Measurements from ENCODE around the gene KRTAP10-3.

The KRTAP10-3 gene

GRCh38 chr21:44521301-44521927, 37.2 kb downstream of the KRTAP10-3 start:
- no peak for TF ChIP-seq ZFX (IDR thresholded peaks at IDR 0.05; ENCODE audit: borderline replicate concordance)
- TF ChIP-seq, protein P1, sequence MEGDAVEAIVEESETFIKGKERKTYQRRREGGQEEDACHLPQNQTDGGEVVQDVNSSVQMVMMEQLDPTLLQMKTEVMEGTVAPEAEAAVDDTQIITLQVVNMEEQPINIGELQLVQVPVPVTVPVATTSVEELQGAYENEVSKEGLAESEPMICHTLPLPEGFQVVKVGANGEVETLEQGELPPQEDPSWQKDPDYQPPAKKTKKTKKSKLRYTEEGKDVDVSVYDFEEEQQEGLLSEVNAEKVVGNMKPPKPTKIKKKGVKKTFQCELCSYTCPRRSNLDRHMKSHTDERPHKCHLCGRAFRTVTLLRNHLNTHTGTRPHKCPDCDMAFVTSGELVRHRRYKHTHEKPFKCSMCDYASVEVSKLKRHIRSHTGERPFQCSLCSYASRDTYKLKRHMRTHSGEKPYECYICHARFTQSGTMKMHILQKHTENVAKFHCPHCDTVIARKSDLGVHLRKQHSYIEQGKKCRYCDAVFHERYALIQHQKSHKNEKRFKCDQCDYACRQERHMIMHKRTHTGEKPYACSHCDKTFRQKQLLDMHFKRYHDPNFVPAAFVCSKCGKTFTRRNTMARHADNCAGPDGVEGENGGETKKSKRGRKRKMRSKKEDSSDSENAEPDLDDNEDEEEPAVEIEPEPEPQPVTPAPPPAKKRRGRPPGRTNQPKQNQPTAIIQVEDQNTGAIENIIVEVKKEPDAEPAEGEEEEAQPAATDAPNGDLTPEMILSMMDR (IDR thresholded peaks at IDR 0.05): no peak
- no peak overlapping the region for H3K27ac ChIP-seq

GRCh38 chr21:44520326-44521300, 38.0 kb downstream of the KRTAP10-3 start:
- no peak for TF ChIP-seq ZFX (IDR thresholded peaks at IDR 0.05; ENCODE audit: borderline replicate concordance)
- TF ChIP-seq, protein P1 (IDR thresholded peaks at IDR 0.05): no peak
- H3K27ac ChIP-seq: no peak overlapping the region

GRCh38 chr21:44519346-44520325, 39.0 kb downstream of the KRTAP10-3 start:
- no peak for TF ChIP-seq ZFX (IDR thresholded peaks at IDR 0.05; ENCODE audit: borderline replicate concordance)
- TF ChIP-seq, protein P1 (IDR thresholded peaks at IDR 0.05): no peak

DNA sequence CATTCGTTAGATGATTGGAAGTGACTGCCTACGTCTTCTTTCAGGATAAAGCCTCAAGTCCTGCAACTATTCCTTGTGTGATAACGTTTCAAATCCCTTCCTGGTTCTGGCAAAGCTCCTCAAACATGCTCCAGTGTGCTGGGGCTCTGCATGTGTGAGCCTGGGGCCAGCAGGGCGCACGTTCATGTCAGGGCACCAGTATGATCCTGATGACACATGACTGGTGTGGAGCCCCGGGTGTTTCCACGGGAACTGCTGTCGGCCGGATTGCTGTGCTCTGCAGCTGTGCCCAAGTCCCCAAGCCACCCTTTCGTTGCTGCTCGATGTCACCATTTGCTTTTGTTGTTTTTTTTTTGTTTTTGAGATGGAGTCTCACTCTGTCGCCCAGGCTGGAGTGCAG, 39.9 kb downstream of the KRTAP10-3 start:
- no peak overlapping the region for H3K27ac ChIP-seq
- TF ChIP-seq, protein P1 (IDR thresholded peaks at IDR 0.05): no peak

More at GRCh38 chr21:44519346-44520325, 39.0 kb downstream of the KRTAP10-3 start:
- H3K27ac ChIP-seq: no peak overlapping the region

DNA sequence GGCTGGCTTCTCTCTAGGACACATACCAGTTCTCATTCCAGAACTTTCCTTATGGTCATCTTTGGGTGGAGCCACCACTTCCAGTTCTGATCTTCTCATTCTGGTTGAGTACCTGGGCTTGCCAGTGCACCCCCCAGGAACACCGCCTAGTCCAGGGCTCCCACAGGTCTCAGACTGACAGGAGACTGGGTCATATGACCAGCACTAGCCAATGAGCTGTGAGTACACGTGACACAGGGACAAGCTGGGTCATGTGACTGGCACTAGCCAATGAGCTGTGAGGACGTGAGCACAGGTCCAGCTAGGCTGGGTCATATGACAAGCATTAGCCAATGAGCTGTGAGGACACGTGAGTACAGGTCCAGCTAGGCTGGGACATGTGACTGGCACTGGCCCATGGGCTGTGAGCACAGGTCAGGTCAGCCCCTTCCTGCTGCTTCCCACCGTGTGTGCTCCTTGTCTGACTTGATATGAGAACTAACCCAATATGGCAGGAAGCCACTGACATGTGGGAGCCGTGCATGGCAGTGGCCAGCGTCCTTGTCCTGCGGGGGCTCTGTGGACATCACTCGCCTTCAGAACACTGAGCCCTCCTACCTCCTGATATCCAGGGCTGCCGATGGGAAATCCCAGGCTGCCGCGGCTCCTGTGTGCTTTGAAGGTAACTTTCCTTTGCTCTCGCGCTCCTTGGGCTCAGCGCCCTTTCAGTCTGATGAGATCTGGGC, 41.3 kb downstream of the KRTAP10-3 start:
- TF ChIP-seq, protein P1 (IDR thresholded peaks at IDR 0.05): no peak
- TF ChIP-seq ZFX (IDR thresholded peaks at IDR 0.05; ENCODE audit: borderline replicate concordance): no peak
- H3K27ac ChIP-seq: peak overlapping the region; percentile 65

GRCh38 chr21:44516828-44517174, 41.8 kb downstream of the KRTAP10-3 start:
- peak overlapping the region; percentile 65 for H3K27ac ChIP-seq
- TF ChIP-seq, protein P1 (IDR thresholded peaks at IDR 0.05): no peak
- no peak for TF ChIP-seq ZFX (IDR thresholded peaks at IDR 0.05; ENCODE audit: borderline replicate concordance)
